Activated naive CD8-positive, alpha-beta T cell treated with anti-CD3 and anti-CD28 coated beads, Interleukin-2, amount 50 U/mL, for 24 hours (primary cell): ENCODE results near the gene ASF1B.

Source experiments
- ATAC-seq: fragments of 150-1000 bp; cut with Tn5 transposase; one replicate; pipeline ENCODE4 v1.10.0; 2021
- DNase-seq: peaks from one replicate; pipeline ENCODE4 v3.0.0; 2021
- H3K27ac Mint-ChIP-seq: one replicate; pipeline ENCODE4 v1.8.0; 2021; ENCODE audit warnings: mild to moderate bottlenecking, mixed read lengths
- H3K27me3 Mint-ChIP-seq: one replicate; pipeline ENCODE4 v1.8.0; 2021; ENCODE audit warnings: mixed read lengths
- H3K36me3 Mint-ChIP-seq: one replicate; pipeline ENCODE4 v1.8.0; 2021; ENCODE audit warnings: low read depth, mixed read lengths
- H3K4me1 Mint-ChIP-seq: one replicate; pipeline ENCODE4 v1.8.0; 2021; ENCODE audit warnings: mixed read lengths
- H3K4me3 Mint-ChIP-seq: one replicate; pipeline ENCODE4 v1.8.0; 2021; ENCODE audit warnings: mild to moderate bottlenecking, moderate library complexity, mixed read lengths
- H3K9me3 Mint-ChIP-seq: one replicate; pipeline ENCODE4 v1.8.0; 2021; ENCODE audit warnings: mixed read lengths

Gene ASF1B

DNA sequence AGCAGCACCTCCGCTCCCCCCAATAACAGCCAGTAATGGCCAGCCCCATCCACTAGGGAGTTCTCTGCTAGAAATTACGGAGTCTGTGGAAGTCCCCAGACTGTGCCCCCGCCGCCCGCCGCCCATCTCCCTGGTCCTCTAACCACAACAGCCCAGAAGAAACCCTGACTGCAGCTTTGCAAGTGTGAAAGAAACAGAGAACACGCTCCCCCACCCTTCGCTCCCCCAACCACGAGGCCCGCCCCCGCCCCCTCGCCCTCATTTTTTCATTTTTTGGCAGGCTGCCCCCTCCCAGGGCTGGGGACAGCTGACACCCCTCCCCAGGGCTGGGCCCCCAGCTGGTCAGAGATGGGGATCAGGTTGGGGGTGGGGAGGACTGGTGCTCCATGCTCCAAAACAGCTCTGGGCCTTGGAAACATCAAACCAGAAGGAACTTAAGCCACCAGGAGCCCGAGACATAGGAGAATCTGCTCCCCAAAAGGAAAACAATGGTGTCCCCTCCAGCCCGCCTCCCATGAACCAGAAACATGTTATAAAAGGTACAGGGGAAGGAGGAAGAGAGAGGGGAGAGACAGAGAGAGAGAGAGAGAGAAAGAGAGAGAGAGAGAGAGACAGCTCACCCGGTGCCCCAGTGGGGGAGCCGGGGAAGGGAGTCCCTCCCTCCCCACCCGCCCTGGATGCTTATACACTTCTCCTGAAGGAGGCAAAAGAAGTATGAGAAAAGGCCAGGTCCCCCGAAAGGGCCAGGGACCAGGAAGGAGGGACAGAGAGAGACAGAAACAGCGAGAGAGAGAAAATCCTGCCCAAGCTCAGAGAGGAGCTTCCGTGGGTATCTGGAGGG lies 29.8 kb upstream of the ASF1B start:
- peak; percentile 24 for DNase-seq
- Mint-ChIP-seq H3K4me1 (peaks cover 20% of the 10 kb centered on the region), H3K27ac (peak overlapping the region; percentile 62), H3K9me3 (no peaks in the 10 kb centered on the region), H3K4me3 (peak overlapping the region; percentile 64), H3K36me3 (peaks cover 4% of the 10 kb centered on the region), H3K27me3 (no peaks in the 10 kb centered on the region)
- no peak for ATAC-seq

GRCh38 chr19:14164724-14165493 lies 28.5 kb upstream of the ASF1B start:
- no peaks in the 10 kb centered on the region for H3K9me3 Mint-ChIP-seq
- DNase-seq, result no peak
- H3K27me3 Mint-ChIP-seq, result no peaks in the 10 kb centered on the region
- no peak overlapping the region for H3K4me3 Mint-ChIP-seq
- ATAC-seq, result no peak
- H3K4me1 Mint-ChIP-seq, result peaks cover 20% of the 10 kb centered on the region
- H3K36me3 Mint-ChIP-seq, result no peaks in the 10 kb centered on the region
- no peak overlapping the region for H3K27ac Mint-ChIP-seq

- Mint-ChIP-seq H3K27ac (no peak overlapping the region), H3K4me3 (no peak overlapping the region), H3K4me1 (peaks cover 20% of the 10 kb centered on the region), H3K27me3 (no peaks in the 10 kb centered on the region), H3K9me3 (no peaks in the 10 kb centered on the region), H3K36me3 (no peaks in the 10 kb centered on the region)
- ATAC-seq (no peak), DNase-seq (no peak)
Measured at GRCh38 chr19:14164082-14164481, 27.7 kb upstream of the ASF1B start.

- DNase-seq (no peak), ATAC-seq (no peak)
- Mint-ChIP-seq H3K27me3 (no peaks in the 10 kb centered on the region), H3K4me3 (no peak overlapping the region), H3K4me1 (peaks cover 20% of the 10 kb centered on the region), H3K9me3 (no peaks in the 10 kb centered on the region), H3K36me3 (peaks cover 1% of the 10 kb centered on the region), H3K27ac (no peak overlapping the region)
Measured at GRCh38 chr19:14162871-14163297, 26.5 kb upstream of the ASF1B start.

DNA sequence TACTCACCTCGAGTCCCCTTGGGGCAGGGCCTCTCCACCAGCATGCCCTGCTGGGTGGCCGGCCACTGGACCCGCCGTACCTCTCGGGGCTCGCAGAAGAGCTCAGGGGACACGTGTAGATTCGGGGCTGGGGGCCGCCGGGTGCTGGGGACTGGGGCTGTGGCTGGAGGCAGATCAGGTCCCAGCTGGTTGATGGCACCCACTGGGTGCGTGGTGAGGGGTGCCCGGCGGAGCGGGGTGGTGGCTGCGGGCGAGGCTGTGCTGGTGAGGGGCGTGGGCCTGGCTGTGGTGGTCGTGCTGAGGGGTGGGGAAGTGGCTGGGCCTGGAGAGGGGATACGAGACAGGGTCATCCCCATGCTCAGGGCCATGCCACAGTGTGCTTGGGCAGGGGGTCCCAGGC lies 24.9 kb upstream of the ASF1B start:
- no peak overlapping the region for H3K4me3 Mint-ChIP-seq
- no peak overlapping the region for H3K27ac Mint-ChIP-seq
- H3K4me1 Mint-ChIP-seq, result peaks cover 9% of the 10 kb centered on the region

GRCh38 chr19:14160017-14160703 lies 23.8 kb upstream of the ASF1B start:
- Mint-ChIP-seq H3K36me3 (peaks cover 1% of the 10 kb centered on the region), H3K4me1 (no peaks in the 10 kb centered on the region), H3K27me3 (no peaks in the 10 kb centered on the region), H3K27ac (no peak overlapping the region), H3K4me3 (no peak overlapping the region), H3K9me3 (no peaks in the 10 kb centered on the region)
- no peak for ATAC-seq
- no peak for DNase-seq

More for the DNA sequence above, 24.9 kb upstream of the ASF1B start:
- no peaks in the 10 kb centered on the region for H3K27me3 Mint-ChIP-seq
- DNase-seq, result no peak
- H3K9me3 Mint-ChIP-seq, result no peaks in the 10 kb centered on the region
- peaks cover 1% of the 10 kb centered on the region for H3K36me3 Mint-ChIP-seq
- ATAC-seq, result no peak

- no peaks in the 10 kb centered on the region for H3K9me3 Mint-ChIP-seq
- H3K27ac Mint-ChIP-seq, result no peak overlapping the region
- H3K4me1 Mint-ChIP-seq, result no peaks in the 10 kb centered on the region
- ATAC-seq (no peak), DNase-seq (no peak)
- H3K36me3 Mint-ChIP-seq, result peaks cover 1% of the 10 kb centered on the region
- H3K27me3 Mint-ChIP-seq, result no peaks in the 10 kb centered on the region
- H3K4me3 Mint-ChIP-seq, result no peak overlapping the region
Measured at GRCh38 chr19:14159059-14159458, 22.7 kb upstream of the ASF1B start.

- Mint-ChIP-seq H3K27ac (no peak overlapping the region), H3K27me3 (no peaks in the 10 kb centered on the region), H3K4me1 (no peaks in the 10 kb centered on the region), H3K36me3 (peaks cover 1% of the 10 kb centered on the region), H3K4me3 (no peak overlapping the region), H3K9me3 (no peaks in the 10 kb centered on the region)
- ATAC-seq (no peak), DNase-seq (no peak)
Measured at GRCh38 chr19:14158276-14159023, 22.1 kb upstream of the ASF1B start.

DNA sequence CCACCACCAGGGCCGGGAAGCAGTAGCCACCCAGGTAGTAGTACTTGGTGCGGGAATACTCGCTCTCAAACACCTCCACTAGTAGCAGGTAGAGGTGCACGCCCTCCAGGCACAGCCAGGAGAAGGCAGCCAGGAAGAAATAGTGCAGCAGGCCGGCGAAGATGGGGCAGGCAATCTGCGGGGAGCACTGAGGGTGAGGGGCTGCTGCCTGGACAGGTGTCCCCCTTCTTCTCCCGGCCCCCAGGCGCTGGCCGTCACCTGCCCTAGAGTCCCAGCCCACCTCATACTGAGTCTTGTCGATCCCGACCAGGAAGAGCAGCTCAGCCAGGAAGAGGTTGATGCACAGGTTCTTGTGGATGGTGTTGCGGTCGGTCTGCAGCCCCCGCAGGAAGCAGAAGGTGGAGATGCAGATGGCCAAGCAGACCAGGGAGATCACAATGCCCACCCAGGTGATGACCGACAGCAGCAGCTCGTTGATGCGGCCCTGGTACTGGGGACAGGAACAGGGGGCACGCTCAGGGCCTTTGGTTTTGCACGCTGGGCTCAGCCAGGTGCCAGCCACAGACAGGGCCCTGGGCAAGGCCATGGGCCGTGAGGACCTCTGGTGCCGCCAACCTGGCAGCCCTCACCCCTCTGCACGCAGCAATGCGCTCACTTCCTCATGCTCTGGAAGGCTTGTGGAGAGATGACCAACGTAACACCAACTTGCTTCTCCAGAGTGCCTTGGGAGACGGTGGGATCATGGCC lies 20.8 kb upstream of the ASF1B start:
- no peak overlapping the region for H3K4me3 Mint-ChIP-seq

GRCh38 chr19:14156122-14156521 lies 19.7 kb upstream of the ASF1B start:
- H3K4me3 Mint-ChIP-seq, result no peak overlapping the region
- H3K4me1 Mint-ChIP-seq, result no peaks in the 10 kb centered on the region
- H3K36me3 Mint-ChIP-seq, result peaks cover 3% of the 10 kb centered on the region
- no peaks in the 10 kb centered on the region for H3K27me3 Mint-ChIP-seq
- no peak overlapping the region for H3K27ac Mint-ChIP-seq
- DNase-seq (no peak), ATAC-seq (no peak)
- H3K9me3 Mint-ChIP-seq, result no peaks in the 10 kb centered on the region

More for the DNA sequence above, 20.8 kb upstream of the ASF1B start:
- Mint-ChIP-seq H3K27ac (no peak overlapping the region), H3K9me3 (no peaks in the 10 kb centered on the region), H3K36me3 (peaks cover 3% of the 10 kb centered on the region), H3K27me3 (no peaks in the 10 kb centered on the region), H3K4me1 (no peaks in the 10 kb centered on the region)
- DNase-seq, result no peak
- ATAC-seq, result no peak

GRCh38 chr19:14155371-14155770 lies 19.0 kb upstream of the ASF1B start:
- H3K4me3 Mint-ChIP-seq, result no peak overlapping the region
- DNase-seq, result no peak
- H3K9me3 Mint-ChIP-seq, result no peaks in the 10 kb centered on the region
- no peak for ATAC-seq
- no peaks in the 10 kb centered on the region for H3K4me1 Mint-ChIP-seq
- H3K36me3 Mint-ChIP-seq, result peaks cover 3% of the 10 kb centered on the region
- no peaks in the 10 kb centered on the region for H3K27me3 Mint-ChIP-seq
- H3K27ac Mint-ChIP-seq, result no peak overlapping the region

DNA sequence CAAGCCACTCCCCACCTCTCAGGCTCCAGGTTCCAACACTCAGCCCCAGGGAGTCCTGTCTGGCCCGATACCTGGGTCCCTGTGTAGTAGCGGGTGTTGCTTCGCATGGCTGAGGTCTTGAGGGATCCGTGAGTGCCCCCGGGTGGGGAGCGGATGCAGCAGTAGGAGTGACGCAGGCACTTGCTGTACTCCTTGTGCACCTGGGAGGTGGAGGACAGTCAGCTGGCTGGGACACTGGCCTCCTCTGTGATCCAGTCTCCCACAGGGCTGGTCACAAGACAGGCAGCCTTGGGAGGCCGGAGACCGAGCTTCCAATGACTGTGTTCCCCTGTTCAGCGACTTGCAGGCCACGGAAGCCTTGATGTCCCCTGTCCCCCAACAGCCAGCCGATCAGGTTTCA lies 16.3 kb upstream of the ASF1B start:
- H3K36me3 Mint-ChIP-seq, result peaks cover 2% of the 10 kb centered on the region
- ATAC-seq (no peak), DNase-seq (no peak)
- no peak overlapping the region for H3K27ac Mint-ChIP-seq
- no peaks in the 10 kb centered on the region for H3K9me3 Mint-ChIP-seq
- no peaks in the 10 kb centered on the region for H3K27me3 Mint-ChIP-seq
- peaks cover 21% of the 10 kb centered on the region for H3K4me1 Mint-ChIP-seq
- no peak overlapping the region for H3K4me3 Mint-ChIP-seq

DNA sequence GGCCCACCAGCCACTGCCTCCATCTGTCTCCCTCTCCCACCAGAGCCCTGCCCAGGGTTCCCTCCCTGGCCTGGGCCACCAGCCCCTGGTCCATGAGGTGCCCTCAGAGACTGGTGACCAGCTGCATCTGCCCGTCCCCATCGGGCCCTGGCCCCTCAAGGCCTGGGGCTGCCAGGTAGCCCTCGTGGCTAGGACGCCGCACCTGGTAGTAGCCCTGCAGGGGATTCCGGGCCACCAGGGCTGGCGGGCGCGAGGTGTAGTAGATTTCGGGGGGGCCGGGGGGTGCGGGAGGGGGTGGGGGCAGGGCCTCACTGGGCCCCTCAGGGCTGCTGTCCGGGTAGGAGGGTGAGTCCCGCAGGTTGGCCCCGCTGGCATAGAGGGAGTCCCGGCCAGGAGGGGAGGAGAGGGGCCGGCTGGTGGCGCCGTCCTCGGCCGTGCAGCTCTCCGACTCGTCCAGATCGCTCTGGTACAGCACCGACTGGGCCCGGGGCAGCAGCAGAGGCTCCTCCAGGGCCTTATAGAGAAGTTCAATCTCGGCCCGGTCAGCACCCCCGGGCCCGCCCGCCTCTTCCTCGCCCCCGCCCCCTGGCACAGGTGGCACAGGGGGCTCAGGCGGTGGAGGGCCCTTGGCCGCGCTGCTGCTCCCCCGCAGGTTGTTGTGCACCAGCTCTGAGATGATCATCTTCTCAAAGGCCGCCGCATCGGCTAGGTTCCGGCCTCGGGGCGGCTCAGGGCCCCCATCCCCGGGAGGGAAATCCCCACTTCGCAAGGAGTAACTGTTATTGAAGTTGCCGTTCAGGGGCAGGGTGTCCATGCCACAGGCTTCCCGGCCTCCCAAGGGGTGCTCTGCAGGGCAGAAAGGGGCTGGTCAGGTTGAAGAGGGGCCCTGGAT lies 14.6 kb upstream of the ASF1B start:
- Mint-ChIP-seq H3K27ac (no peak overlapping the region), H3K27me3 (no peaks in the 10 kb centered on the region), H3K36me3 (peaks cover 2% of the 10 kb centered on the region), H3K4me3 (no peak overlapping the region), H3K4me1 (peaks cover 28% of the 10 kb centered on the region), H3K9me3 (no peaks in the 10 kb centered on the region)
- ATAC-seq (no peak), DNase-seq (no peak)
